Transverse colon (tissue), 4 donors: ENCODE measurements around the gene NOX3.

Experiments
- POLR2AphosphoS5 ChIP-seq, 3 donors: sonication (generic); formaldehyde crosslinking; IDR thresholded peaks; one replicate each; pipeline ENCODE4 v1.6.1; 2016; ENCODE audit warnings: antibody characterized with exemption in 3 of 3
- TF ChIP-seq, protein P1 (sequence below), 5 experiments: fragments of 200-600 bp in 3 of 5; fragments of 450-650 bp in 2 of 5; sonication (generic) in 3 of 5; IDR thresholded peaks; 1 replicate in 2 of 5; 2 replicates in 3 of 5; pipeline ENCODE4 v1.5.1; 2016 to 2017; ENCODE audit warnings: antibody characterized with exemption in 5 of 5, inconsistent platforms in 3 of 5, mild to moderate bottlenecking in 2 of 5, moderate library complexity in 1 of 5

DNA sequence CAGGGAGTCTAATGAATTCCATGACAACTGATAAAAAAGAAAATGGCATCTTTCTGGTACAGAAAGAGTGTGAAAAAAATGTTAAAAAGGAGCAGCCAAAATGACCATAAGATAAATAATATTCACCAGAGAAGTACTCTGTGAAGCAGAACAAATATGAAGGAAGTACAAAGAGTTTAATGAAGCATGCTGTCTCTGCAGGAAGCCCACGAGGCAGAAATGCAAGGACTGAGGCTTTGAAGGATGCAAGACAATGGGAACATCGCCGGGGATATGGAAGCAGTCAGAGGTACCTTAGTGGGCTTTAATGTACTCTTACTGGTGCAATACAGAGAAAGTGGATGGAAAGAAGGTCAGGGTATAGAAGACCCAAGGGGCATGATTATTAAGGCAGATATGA is 50.7 kb downstream of the NOX3 start:
- TF ChIP-seq, protein P1, sequence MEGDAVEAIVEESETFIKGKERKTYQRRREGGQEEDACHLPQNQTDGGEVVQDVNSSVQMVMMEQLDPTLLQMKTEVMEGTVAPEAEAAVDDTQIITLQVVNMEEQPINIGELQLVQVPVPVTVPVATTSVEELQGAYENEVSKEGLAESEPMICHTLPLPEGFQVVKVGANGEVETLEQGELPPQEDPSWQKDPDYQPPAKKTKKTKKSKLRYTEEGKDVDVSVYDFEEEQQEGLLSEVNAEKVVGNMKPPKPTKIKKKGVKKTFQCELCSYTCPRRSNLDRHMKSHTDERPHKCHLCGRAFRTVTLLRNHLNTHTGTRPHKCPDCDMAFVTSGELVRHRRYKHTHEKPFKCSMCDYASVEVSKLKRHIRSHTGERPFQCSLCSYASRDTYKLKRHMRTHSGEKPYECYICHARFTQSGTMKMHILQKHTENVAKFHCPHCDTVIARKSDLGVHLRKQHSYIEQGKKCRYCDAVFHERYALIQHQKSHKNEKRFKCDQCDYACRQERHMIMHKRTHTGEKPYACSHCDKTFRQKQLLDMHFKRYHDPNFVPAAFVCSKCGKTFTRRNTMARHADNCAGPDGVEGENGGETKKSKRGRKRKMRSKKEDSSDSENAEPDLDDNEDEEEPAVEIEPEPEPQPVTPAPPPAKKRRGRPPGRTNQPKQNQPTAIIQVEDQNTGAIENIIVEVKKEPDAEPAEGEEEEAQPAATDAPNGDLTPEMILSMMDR (IDR thresholded peaks at IDR 0.05) = no peak
- TF ChIP-seq POLR2AphosphoS5 (IDR thresholded peaks at IDR 0.05) = no peak
